Liver (tissue), 9 donors: ENCODE data around the gene ACADM. TPM values are rescaled to one million over a fixed set of nuclear protein-coding genes. Genes with fewer than 3 reads are reported as not detected.

Source experiments
- DNase-seq: peaks from one replicate; pipeline ENCODE4 v3.0.0-alpha.2; 2017; ENCODE audit warnings: low spot score
- H3K27ac ChIP-seq, 2 donors: one replicate each; pipeline ENCODE4 v1.7.0; 2013; ENCODE audit warnings: inconsistent platforms in 2 of 2, low read length in 2 of 2, control low read depth in 1 of 2, low read depth in 1 of 2, mild to moderate bottlenecking in 1 of 2
- H3K27me3 ChIP-seq, 4 donors: one replicate each; pipeline versions ENCODE4 v1.6.1 to v1.7.0; 2013; ENCODE audit warnings: low read length in 3 of 4, inconsistent platforms in 1 of 4, mild to moderate bottlenecking in 1 of 4, moderate library complexity in 1 of 4; ENCODE audit not compliant: control insufficient read depth in 4 of 4, insufficient read depth in 4 of 4
- H3K36me3 ChIP-seq, 4 donors: one replicate each; pipeline versions ENCODE4 v1.6.1 to v1.7.0; 2013; ENCODE audit warnings: low read length in 3 of 4, mild to moderate bottlenecking in 3 of 4, low read depth in 1 of 4, moderate library complexity in 1 of 4; ENCODE audit not compliant: control insufficient read depth in 4 of 4, insufficient read depth in 3 of 4
- H3K4me1 ChIP-seq, 4 donors: one replicate each; pipeline versions ENCODE4 v1.6.1 to v1.7.0; 2013; ENCODE audit warnings: low read length in 3 of 4, mild to moderate bottlenecking in 3 of 4, moderate library complexity in 1 of 4; ENCODE audit not compliant: control insufficient read depth in 4 of 4, insufficient read depth in 4 of 4
- H3K4me3 ChIP-seq, 3 donors: one replicate each; pipeline versions ENCODE4 v1.6.1 to v1.7.0; 2013; ENCODE audit warnings: low read length in 3 of 3, control low read depth in 1 of 3, low read depth in 1 of 3, mild to moderate bottlenecking in 1 of 3
- H3K9ac ChIP-seq, 2 donors: one replicate each; pipeline ENCODE4 v1.7.0; 2013; ENCODE audit warnings: low read length in 2 of 2, mild to moderate bottlenecking in 2 of 2, moderate library complexity in 2 of 2, control low read depth in 1 of 2, low read depth in 1 of 2
- H3K9me3 ChIP-seq, 4 donors: one replicate each; pipeline versions ENCODE4 v1.6.1 to v1.7.0; 2013; ENCODE audit warnings: low read length in 3 of 4; ENCODE audit not compliant: control insufficient read depth in 4 of 4
- EGR1 ChIP-seq, 2 donors: IDR thresholded peaks; 2 replicates each; pipeline ENCODE4 v1.6.1; 2016 to 2018; ENCODE audit warnings: antibody characterized with exemption in 2 of 2, low read depth in 2 of 2
- FOXA1 ChIP-seq: IDR thresholded peaks from 2 replicates; pipeline ENCODE4 v1.6.1; 2016; ENCODE audit warnings: antibody characterized with exemption
- FOXA2 ChIP-seq: IDR thresholded peaks from 2 replicates; pipeline ENCODE4 v1.6.1; 2016; ENCODE audit warnings: antibody characterized with exemption
- GABPA ChIP-seq, 2 donors: IDR thresholded peaks in 1 of 2; conservative IDR thresholded peaks in 1 of 2; 2 replicates each; pipeline ENCODE4 v1.6.1; 2016; ENCODE audit warnings: antibody characterized with exemption in 2 of 2, mild to moderate bottlenecking in 1 of 2, moderate library complexity in 1 of 2
- HNF4A ChIP-seq, 2 donors: conservative IDR thresholded peaks; 2 replicates each; pipeline ENCODE4 v1.6.1; 2016; ENCODE audit warnings: antibody characterized with exemption in 2 of 2, mild to moderate bottlenecking in 2 of 2
- HNF4G ChIP-seq: IDR thresholded peaks from 2 replicates; pipeline ENCODE4 v1.6.1; 2016; ENCODE audit warnings: antibody characterized with exemption
- JUND ChIP-seq, 2 donors: IDR thresholded peaks; 2 replicates each; pipeline ENCODE4 v1.6.1; 2016; ENCODE audit warnings: antibody characterized with exemption in 2 of 2
- NR2F2 ChIP-seq: IDR thresholded peaks from 2 replicates; pipeline ENCODE4 v1.6.1; 2016; ENCODE audit warnings: antibody characterized with exemption
- RAD21 ChIP-seq, 2 donors: IDR thresholded peaks; 2 replicates each; pipeline ENCODE4 v1.6.1; 2016; ENCODE audit warnings: antibody characterized with exemption in 2 of 2, mild to moderate bottlenecking in 2 of 2
- RXRA ChIP-seq, 2 donors: IDR thresholded peaks; 2 replicates each; pipeline ENCODE4 v1.6.1; 2017 to 2018; ENCODE audit warnings: antibody characterized with exemption in 2 of 2, mild to moderate bottlenecking in 1 of 2
- SP1 ChIP-seq: IDR thresholded peaks from 2 replicates; pipeline ENCODE4 v1.6.1; 2018; ENCODE audit warnings: antibody characterized with exemption, mild to moderate bottlenecking
- TAF1 ChIP-seq: conservative IDR thresholded peaks from 2 replicates; pipeline ENCODE4 v1.6.1; 2016; ENCODE audit warnings: antibody characterized with exemption, mild to moderate bottlenecking
- WGBS: extraction: QIAGEN DNeasy Blood & Tissue Kit; methylation state at CpG from one replicate; pipeline ENCODE4 v1.1.7; 2013; 5-methylcytosine and 5-hydroxymethylcytosine counted together
- polyA plus RNA-seq, 2 donors: library from polyadenylated mRNA; stranded (reverse) in 1 of 2; unstranded in 1 of 2; fragments of 200-250 nt in 1 of 2; fragments of >200 nt in 1 of 2; fragmentation: Nextera tagmentation in 1 of 2; extraction: Ambion mirVana in 1 of 2; gene quantifications; one replicate each; pipeline versions ENCODE4 v1.2.1 to v1.2.3, GENCODE V29; 2013 to 2015
- total RNA-seq, 2 donors: library from RNA; depleted of rRNA; stranded (reverse); fragments of >200 nt; gene quantifications; one replicate each; pipeline ENCODE4 v1.2.3, GENCODE V29; 2014
- TF ChIP-seq, protein P1 (sequence below): IDR thresholded peaks from 2 replicates; pipeline ENCODE4 v1.6.1; 2016; ENCODE audit warnings: antibody characterized with exemption
- TF ChIP-seq, protein P2 (sequence below): IDR thresholded peaks from 2 replicates; pipeline ENCODE4 v1.6.1; 2016; ENCODE audit warnings: antibody characterized with exemption
- TF ChIP-seq, protein P3 (sequence below): fragments of 150-350 bp; IDR thresholded peaks from 2 replicates; pipeline ENCODE4 v1.5.1; 2017; ENCODE audit warnings: improper control_type of control experiment, low read depth, low read length; ENCODE audit not compliant: missing input control
- TF ChIP-seq, protein P4 (sequence below): IDR thresholded peaks from 2 replicates; pipeline ENCODE4 v1.6.1; 2016; ENCODE audit warnings: antibody characterized with exemption, mild to moderate bottlenecking
- TF ChIP-seq, protein P5 (sequence below): IDR thresholded peaks from 2 replicates; pipeline ENCODE4 v1.6.1; 2016; ENCODE audit warnings: antibody characterized with exemption
- donor health status: healthy.
- donor health status: healthy.
- donor health status: healthy.
- donor health status: healthy.
- donor health status: healthy.

Gene ACADM
- total and polyA plus RNA-seq, 4 donors = 68.3 to 175 (median 149) TPM

DNA sequence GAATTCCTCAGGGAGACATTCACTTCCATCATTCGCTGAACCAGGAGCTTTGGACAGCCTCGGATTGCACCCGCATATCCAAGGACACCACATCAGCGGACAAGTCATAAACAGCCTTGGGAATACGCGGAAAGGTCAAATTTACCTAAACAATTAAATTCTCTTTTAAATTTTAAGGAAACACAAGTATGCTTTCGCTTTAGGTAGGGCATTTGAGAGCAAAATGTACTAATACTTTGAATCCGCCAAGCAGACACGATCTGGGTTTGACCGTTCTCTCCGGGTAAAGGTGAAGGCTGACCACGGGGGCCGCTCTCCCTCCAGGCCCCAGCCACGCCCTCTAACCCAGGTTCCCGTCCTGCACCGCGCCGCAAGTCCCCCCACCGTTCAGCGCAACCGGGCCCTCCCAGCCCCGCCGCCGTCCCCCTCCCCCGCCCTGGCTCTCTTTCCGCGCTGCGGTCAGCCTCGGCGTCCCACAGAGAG is 479 bp upstream of the ACADM start:
- 1% methylated on average over 30 of the region's 30 CpGs for WGBS
- H3K9ac ChIP-seq = peak overlapping the region; percentile 52 to 91

DNA sequence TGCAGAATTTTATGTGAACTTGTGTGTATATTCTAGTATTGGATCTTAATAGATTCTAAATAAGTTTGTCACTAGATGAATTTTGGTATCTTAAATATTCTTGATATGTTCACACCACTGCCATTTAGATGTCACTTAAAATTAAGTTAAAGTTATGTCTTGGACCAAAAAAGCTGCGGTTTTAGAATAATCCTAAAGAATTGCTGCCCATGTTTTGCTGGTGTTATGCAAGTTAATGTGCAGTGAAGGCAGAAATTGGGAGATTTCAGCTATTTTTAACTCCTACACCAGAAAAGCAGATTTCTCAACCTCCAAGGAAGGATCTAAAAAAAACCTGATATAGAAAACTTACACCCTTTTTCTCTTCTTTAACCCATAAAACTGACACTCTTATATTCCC is 757 bp downstream of the ACADM start:
- no peaks in the 10 kb centered on the region for H3K9me3 ChIP-seq
- peaks cover 3 to 34% (median 13%) of the 10 kb centered on the region in 4 donors for H3K4me1 ChIP-seq
- peak overlapping the region; percentile 93 to 94 for H3K27ac ChIP-seq
- DNase-seq = no peak
- H3K4me3 ChIP-seq = peak overlapping the region; percentile 91 to 99 (median 99)
- no peaks in the 10 kb centered on the region for H3K27me3 ChIP-seq
- WGBS = 0% methylated on average over 1 of the region's 1 CpG
- H3K36me3 ChIP-seq = no peaks in the 10 kb centered on the region
- peak overlapping the region; percentile 52 to 98 for H3K9ac ChIP-seq
- TF ChIP-seq JUND (IDR thresholded peaks at IDR 0.05) (no peak), FOXA2 (no peak), TAF1 (no peak), GABPA (IDR thresholded peaks at IDR 0.05 in 1 of 2, conservative IDR thresholded peaks at IDR 0.05 in 1 of 2) (no peak), RXRA (IDR thresholded peaks at IDR 0.05) (no peak), FOXA1 (no peak)
- TF ChIP-seq, protein P1, sequence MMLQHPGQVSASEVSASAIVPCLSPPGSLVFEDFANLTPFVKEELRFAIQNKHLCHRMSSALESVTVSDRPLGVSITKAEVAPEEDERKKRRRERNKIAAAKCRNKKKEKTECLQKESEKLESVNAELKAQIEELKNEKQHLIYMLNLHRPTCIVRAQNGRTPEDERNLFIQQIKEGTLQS = no peak
- TF ChIP-seq, protein P2, sequence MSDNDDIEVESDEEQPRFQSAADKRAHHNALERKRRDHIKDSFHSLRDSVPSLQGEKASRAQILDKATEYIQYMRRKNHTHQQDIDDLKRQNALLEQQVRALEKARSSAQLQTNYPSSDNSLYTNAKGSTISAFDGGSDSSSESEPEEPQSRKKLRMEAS = no peak
- TF ChIP-seq, protein P3, sequence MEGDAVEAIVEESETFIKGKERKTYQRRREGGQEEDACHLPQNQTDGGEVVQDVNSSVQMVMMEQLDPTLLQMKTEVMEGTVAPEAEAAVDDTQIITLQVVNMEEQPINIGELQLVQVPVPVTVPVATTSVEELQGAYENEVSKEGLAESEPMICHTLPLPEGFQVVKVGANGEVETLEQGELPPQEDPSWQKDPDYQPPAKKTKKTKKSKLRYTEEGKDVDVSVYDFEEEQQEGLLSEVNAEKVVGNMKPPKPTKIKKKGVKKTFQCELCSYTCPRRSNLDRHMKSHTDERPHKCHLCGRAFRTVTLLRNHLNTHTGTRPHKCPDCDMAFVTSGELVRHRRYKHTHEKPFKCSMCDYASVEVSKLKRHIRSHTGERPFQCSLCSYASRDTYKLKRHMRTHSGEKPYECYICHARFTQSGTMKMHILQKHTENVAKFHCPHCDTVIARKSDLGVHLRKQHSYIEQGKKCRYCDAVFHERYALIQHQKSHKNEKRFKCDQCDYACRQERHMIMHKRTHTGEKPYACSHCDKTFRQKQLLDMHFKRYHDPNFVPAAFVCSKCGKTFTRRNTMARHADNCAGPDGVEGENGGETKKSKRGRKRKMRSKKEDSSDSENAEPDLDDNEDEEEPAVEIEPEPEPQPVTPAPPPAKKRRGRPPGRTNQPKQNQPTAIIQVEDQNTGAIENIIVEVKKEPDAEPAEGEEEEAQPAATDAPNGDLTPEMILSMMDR = no peak
- TF ChIP-seq, protein P4, sequence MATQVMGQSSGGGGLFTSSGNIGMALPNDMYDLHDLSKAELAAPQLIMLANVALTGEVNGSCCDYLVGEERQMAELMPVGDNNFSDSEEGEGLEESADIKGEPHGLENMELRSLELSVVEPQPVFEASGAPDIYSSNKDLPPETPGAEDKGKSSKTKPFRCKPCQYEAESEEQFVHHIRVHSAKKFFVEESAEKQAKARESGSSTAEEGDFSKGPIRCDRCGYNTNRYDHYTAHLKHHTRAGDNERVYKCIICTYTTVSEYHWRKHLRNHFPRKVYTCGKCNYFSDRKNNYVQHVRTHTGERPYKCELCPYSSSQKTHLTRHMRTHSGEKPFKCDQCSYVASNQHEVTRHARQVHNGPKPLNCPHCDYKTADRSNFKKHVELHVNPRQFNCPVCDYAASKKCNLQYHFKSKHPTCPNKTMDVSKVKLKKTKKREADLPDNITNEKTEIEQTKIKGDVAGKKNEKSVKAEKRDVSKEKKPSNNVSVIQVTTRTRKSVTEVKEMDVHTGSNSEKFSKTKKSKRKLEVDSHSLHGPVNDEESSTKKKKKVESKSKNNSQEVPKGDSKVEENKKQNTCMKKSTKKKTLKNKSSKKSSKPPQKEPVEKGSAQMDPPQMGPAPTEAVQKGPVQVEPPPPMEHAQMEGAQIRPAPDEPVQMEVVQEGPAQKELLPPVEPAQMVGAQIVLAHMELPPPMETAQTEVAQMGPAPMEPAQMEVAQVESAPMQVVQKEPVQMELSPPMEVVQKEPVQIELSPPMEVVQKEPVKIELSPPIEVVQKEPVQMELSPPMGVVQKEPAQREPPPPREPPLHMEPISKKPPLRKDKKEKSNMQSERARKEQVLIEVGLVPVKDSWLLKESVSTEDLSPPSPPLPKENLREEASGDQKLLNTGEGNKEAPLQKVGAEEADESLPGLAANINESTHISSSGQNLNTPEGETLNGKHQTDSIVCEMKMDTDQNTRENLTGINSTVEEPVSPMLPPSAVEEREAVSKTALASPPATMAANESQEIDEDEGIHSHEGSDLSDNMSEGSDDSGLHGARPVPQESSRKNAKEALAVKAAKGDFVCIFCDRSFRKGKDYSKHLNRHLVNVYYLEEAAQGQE = no peak

More for the DNA sequence above, 479 bp upstream of the ACADM start:
- H3K27me3 ChIP-seq = no peaks in the 10 kb centered on the region
- H3K9me3 ChIP-seq = no peaks in the 10 kb centered on the region
- no peaks in the 10 kb centered on the region for H3K36me3 ChIP-seq
- peak overlapping the region; percentile 91 to 99 (median 99) for H3K4me3 ChIP-seq
- peaks cover 1 to 34% (median 13%) of the 10 kb centered on the region in 4 donors for H3K4me1 ChIP-seq
- peak overlapping the region; percentile 93 to 94 for H3K27ac ChIP-seq
- DNase-seq = peak; percentile 81
- TF ChIP-seq HNF4A (conservative IDR thresholded peaks at IDR 0.05) (peak; percentile 67 to 82), RAD21 (IDR thresholded peaks at IDR 0.05) (peak in 1 of 2 donors; percentile 6), RXRA (IDR thresholded peaks at IDR 0.05) (peak; percentile 59 to 81), HNF4G (peak; percentile 61), EGR1 (IDR thresholded peaks at IDR 0.05; ENCODE audit: low read depth in 2 of 2) (no peak), FOXA1 (no peak), SP1 (peak; percentile 51), NR2F2 (peak; percentile 62), TAF1 (no peak), GABPA (IDR thresholded peaks at IDR 0.05 in 1 of 2, conservative IDR thresholded peaks at IDR 0.05 in 1 of 2) (peak in 1 of 2 donors; percentile 12)
- TF ChIP-seq, protein P4 = no peak
- TF ChIP-seq, protein P5, sequence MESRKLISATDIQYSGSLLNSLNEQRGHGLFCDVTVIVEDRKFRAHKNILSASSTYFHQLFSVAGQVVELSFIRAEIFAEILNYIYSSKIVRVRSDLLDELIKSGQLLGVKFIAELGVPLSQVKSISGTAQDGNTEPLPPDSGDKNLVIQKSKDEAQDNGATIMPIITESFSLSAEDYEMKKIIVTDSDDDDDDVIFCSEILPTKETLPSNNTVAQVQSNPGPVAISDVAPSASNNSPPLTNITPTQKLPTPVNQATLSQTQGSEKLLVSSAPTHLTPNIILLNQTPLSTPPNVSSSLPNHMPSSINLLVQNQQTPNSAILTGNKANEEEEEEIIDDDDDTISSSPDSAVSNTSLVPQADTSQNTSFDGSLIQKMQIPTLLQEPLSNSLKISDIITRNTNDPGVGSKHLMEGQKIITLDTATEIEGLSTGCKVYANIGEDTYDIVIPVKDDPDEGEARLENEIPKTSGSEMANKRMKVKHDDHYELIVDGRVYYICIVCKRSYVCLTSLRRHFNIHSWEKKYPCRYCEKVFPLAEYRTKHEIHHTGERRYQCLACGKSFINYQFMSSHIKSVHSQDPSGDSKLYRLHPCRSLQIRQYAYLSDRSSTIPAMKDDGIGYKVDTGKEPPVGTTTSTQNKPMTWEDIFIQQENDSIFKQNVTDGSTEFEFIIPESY = peak; percentile 6
- TF ChIP-seq, protein P1 = no peak
